HepG2 (cell line): Measurements from ENCODE around the gene ACADVL. TPM values are rescaled to one million over a fixed set of nuclear protein-coding genes. Genes with fewer than 3 reads are reported as not detected.
A peak's percentile ranks its signal among the peaks of the same experiment; 100 is the strongest.

ENCODE experiments used
- ASH2L ChIP-seq: fragments of 300-600, 200-600 bp; sonication (generic); IDR thresholded peaks from 2 replicates; pipeline ENCODE4 v1.7.0; 2017; ENCODE audit warnings: low read depth, mild to moderate bottlenecking, moderate library complexity, mixed read lengths, low read length; ENCODE audit not compliant: insufficient read length
- EHMT2 ChIP-seq: fragments of 200-600 bp; sonication (generic); IDR thresholded peaks from 2 replicates; pipeline ENCODE4 v1.7.0; 2017; ENCODE audit warnings: antibody characterized with exemption, low read depth, low read length, borderline replicate concordance
- HNRNPUL1 ChIP-seq: fragments of 200-400 bp; formaldehyde crosslinking; IDR thresholded peaks from 2 replicates; pipeline ENCODE4 v1.6.1; 2017; ENCODE audit warnings: low read depth, mild to moderate bottlenecking, low read length, moderate library complexity
- MTF2 ChIP-seq: sonication (generic); formaldehyde crosslinking; IDR thresholded peaks from 2 replicates; pipeline ENCODE4 v1.5.0; 2020; ENCODE audit warnings: missing genetic modification reagents, borderline replicate concordance
- PAF1 ChIP-seq: IDR thresholded peaks from 2 replicates; pipeline ENCODE4 v1.6.1; 2016; ENCODE audit warnings: missing genetic modification reagents, missing compliant biosample characterization
- PCBP1 ChIP-seq: fragments of 200-400 bp; formaldehyde crosslinking; IDR thresholded peaks from 2 replicates; pipeline ENCODE4 v1.6.1; 2017; ENCODE audit warnings: mild to moderate bottlenecking, low read depth, low read length, borderline replicate concordance
- RCOR2 ChIP-seq: IDR thresholded peaks from 2 replicates; pipeline ENCODE4 v1.6.1; 2016; ENCODE audit warnings: missing biosample characterization, missing genetic modification reagents
- SIX4 ChIP-seq: sonication (generic); formaldehyde crosslinking; IDR thresholded peaks from 2 replicates; pipeline ENCODE4 v1.4.0; 2020; ENCODE audit warnings: missing genetic modification reagents
- SMYD3 ChIP-seq: sonication (generic); formaldehyde crosslinking; IDR thresholded peaks from 2 replicates; pipeline ENCODE4 v1.8.1; 2023; ENCODE audit warnings: mild to moderate bottlenecking, missing genetic modification reagents
- SOX6 ChIP-seq, 2 experiments: fragments of 450-650 bp in 1 of 2; sonication (generic) in 1 of 2; formaldehyde crosslinking in 1 of 2; IDR thresholded peaks; 2 replicates each; pipeline versions ENCODE4 v1.4.0 to v1.6.1; 2017 to 2020; ENCODE audit warnings: antibody characterized with exemption in 1 of 2, mild to moderate bottlenecking in 1 of 2, missing genetic modification reagents in 1 of 2
- SP4 ChIP-seq: sonication (generic); formaldehyde crosslinking; IDR thresholded peaks from 2 replicates; pipeline ENCODE4 v1.8.1; 2023; ENCODE audit warnings: mild to moderate bottlenecking, missing genetic modification reagents
- TCF12 ChIP-seq, 2 experiments: fragments of 450-650 bp in 1 of 2; sonication (generic) in 1 of 2; formaldehyde crosslinking in 1 of 2; IDR thresholded peaks; 2 replicates each; pipeline versions ENCODE4 v1.6.1 to v1.8.0; 2017 to 2022; ENCODE audit warnings: antibody characterized with exemption in 1 of 2, mild to moderate bottlenecking in 1 of 2, missing genetic modification reagents in 1 of 2, moderate library complexity in 1 of 2
- ZBTB7A ChIP-seq: sonication (generic); formaldehyde crosslinking; IDR thresholded peaks from 2 replicates; pipeline ENCODE4 v1.8.0; 2022; ENCODE audit warnings: mild to moderate bottlenecking, missing genetic modification reagents
- ZNF136 ChIP-seq: sonication (generic); formaldehyde crosslinking; IDR thresholded peaks from 2 replicates; pipeline ENCODE4 v1.8.1; 2022; ENCODE audit warnings: low read depth, mild to moderate bottlenecking, moderate library complexity, missing genetic modification reagents
- ZNF251 ChIP-seq: sonication (generic); formaldehyde crosslinking; IDR thresholded peaks from 2 replicates; pipeline ENCODE4 v1.9.0; 2021; ENCODE audit warnings: mild to moderate bottlenecking, missing genetic modification reagents
- ZNF34 ChIP-seq: sonication (generic); formaldehyde crosslinking; IDR thresholded peaks from 2 replicates; pipeline ENCODE4 v1.4.0; 2020; ENCODE audit warnings: mild to moderate bottlenecking, missing genetic modification reagents, borderline replicate concordance
- ZNF430 ChIP-seq: sonication (generic); formaldehyde crosslinking; IDR thresholded peaks from 2 replicates; pipeline ENCODE4 v1.9.0; 2021; ENCODE audit warnings: mild to moderate bottlenecking, missing genetic modification reagents
- ZNF552 ChIP-seq: sonication (generic); formaldehyde crosslinking; IDR thresholded peaks from 2 replicates; pipeline ENCODE4 v1.9.0; 2022; ENCODE audit warnings: missing genetic modification reagents, mild to moderate bottlenecking, borderline replicate concordance
- ZNF567 ChIP-seq: sonication (generic); formaldehyde crosslinking; IDR thresholded peaks from 2 replicates; pipeline ENCODE4 v1.8.1; 2023; ENCODE audit warnings: mild to moderate bottlenecking, missing genetic modification reagents, borderline replicate concordance
- ZNF720 ChIP-seq: sonication (generic); formaldehyde crosslinking; IDR thresholded peaks from 2 replicates; pipeline ENCODE4 v1.4.0; 2020; ENCODE audit warnings: missing genetic modification reagents
- polyA plus RNA-seq, 8 experiments: library from polyadenylated mRNA; depleted of rRNA in 3 of 8; stranded (reverse) in 7 of 8; unstranded in 1 of 8; fragments of >200 nt; fragmentation: Illumina TruSeq in 4 of 8; extraction: Trizol in 4 of 8; gene quantifications; 2 replicates each; pipeline versions ENCODE4 v1.2.1 to v1.2.3, GENCODE V29; 2011 to 2016; ENCODE audit warnings: low read depth in 4 of 8, missing spikeins in 1 of 8, mixed read lengths in 1 of 8; ENCODE audit not compliant: insufficient read depth in 1 of 8
- total RNA-seq, 5 experiments: library from RNA; depleted of rRNA; stranded (reverse); fragments of >200 nt; fragmentation: Illumina TruSeq; extraction: Trizol; gene quantifications; 2 replicates each; pipeline ENCODE4 v1.2.3, GENCODE V29; 2016; ENCODE audit warnings: low read depth in 1 of 5
- TF ChIP-seq, protein P1 (sequence below): IDR thresholded peaks from 2 replicates; pipeline ENCODE4 v1.6.1; 2016; ENCODE audit warnings: missing genetic modification reagents, missing compliant biosample characterization
- TF ChIP-seq, protein P2 (sequence below), 2 experiments: sonication (generic) in 1 of 2; formaldehyde crosslinking in 1 of 2; IDR thresholded peaks; 2 replicates each; pipeline versions ENCODE4 v1.5.1 to v1.6.1; 2011 to 2020; ENCODE audit warnings: borderline replicate concordance in 1 of 2, low read depth in 1 of 2, low read length in 1 of 2, mild to moderate bottlenecking in 1 of 2, missing genetic modification reagents in 1 of 2, moderate library complexity in 1 of 2
- TF ChIP-seq, protein P3 (sequence below): sonication (generic); formaldehyde crosslinking; IDR thresholded peaks from 2 replicates; pipeline ENCODE4 v1.5.1; 2020; ENCODE audit warnings: mild to moderate bottlenecking, missing genetic modification reagents, moderate library complexity
- TF ChIP-seq, protein P4 (sequence below): sonication (generic); formaldehyde crosslinking; IDR thresholded peaks from 2 replicates; pipeline ENCODE4 v1.8.0; 2022; ENCODE audit warnings: mild to moderate bottlenecking, missing genetic modification reagents, moderate library complexity
- TF ChIP-seq, protein P5 (sequence below): sonication (generic); formaldehyde crosslinking; IDR thresholded peaks from 2 replicates; pipeline ENCODE4 v1.4.0; 2020; ENCODE audit warnings: missing genetic modification reagents

The ACADVL gene
- total and polyA plus RNA-seq, 2 of the 13 experiments (the other 11 are each of a cell fraction or from before 2014, with no cell fraction given), result 219 to 412 TPM

DNA sequence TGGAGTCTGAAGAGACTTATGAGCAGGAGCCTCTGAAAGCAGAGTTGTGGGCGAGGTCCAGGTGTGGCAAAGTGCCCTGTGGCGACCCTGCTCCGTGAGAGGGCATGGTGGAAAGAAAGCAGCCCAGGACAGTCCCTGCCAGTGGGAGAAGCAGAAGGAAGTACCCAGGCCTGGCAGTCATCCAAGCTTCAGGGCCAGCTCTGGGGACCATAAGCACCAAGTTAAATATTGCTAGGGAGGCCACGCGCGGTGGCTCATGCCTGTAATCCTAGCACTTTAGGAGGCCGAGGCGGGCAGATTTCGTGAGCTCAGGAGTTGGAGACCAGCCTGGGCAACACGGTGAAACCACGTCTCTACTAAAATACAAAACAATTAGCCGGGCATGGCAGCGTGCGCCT is 35.6 kb upstream of the ACADVL start (continued):
- TF ChIP-seq SP4 (no peak), HNRNPUL1 (no peak), ZBTB7A (CRISPR knock-in tag) (no peak), ZNF34 (CRISPR knock-in tag) (no peak), TCF12 (IDR thresholded peaks at IDR 0.05) (no peak), TCF12 (CRISPR knock-in tag; IDR thresholded peaks at IDR 0.05) (no peak), ZNF567 (CRISPR knock-in tag) (no peak), EHMT2 (no peak), ZNF552 (CRISPR knock-in tag) (no peak), ZNF720 (CRISPR knock-in tag) (no peak), ZNF251 (no peak), SIX4 (CRISPR knock-in tag) (no peak), ZNF430 (CRISPR knock-in tag) (peak; percentile 31; the same call in 1 of the 2 replicates), RCOR2 (CRISPR knock-in tag) (no peak), SMYD3 (CRISPR knock-in tag) (no peak), ZNF136 (CRISPR knock-in tag) (no peak), PCBP1 (no peak), PAF1 (no peak), MTF2 (CRISPR knock-in tag) (no peak), SOX6 (IDR thresholded peaks at IDR 0.05) (no peak), SOX6 (CRISPR knock-in tag; IDR thresholded peaks at IDR 0.05) (no peak), ASH2L (no peak)
- TF ChIP-seq, protein P1, sequence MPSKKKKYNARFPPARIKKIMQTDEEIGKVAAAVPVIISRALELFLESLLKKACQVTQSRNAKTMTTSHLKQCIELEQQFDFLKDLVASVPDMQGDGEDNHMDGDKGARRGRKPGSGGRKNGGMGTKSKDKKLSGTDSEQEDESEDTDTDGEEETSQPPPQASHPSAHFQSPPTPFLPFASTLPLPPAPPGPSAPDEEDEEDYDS (CRISPR knock-in tag), result peak; percentile 49; the same call in 1 of the 2 replicates
- TF ChIP-seq, protein P2, sequence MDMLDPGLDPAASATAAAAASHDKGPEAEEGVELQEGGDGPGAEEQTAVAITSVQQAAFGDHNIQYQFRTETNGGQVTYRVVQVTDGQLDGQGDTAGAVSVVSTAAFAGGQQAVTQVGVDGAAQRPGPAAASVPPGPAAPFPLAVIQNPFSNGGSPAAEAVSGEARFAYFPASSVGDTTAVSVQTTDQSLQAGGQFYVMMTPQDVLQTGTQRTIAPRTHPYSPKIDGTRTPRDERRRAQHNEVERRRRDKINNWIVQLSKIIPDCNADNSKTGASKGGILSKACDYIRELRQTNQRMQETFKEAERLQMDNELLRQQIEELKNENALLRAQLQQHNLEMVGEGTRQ (IDR thresholded peaks at IDR 0.05; ENCODE audit: low read depth, low read length), result no peak
- TF ChIP-seq, protein P2 (CRISPR knock-in tag; IDR thresholded peaks at IDR 0.05; ENCODE audit: borderline replicate concordance), result no peak
- TF ChIP-seq, protein P3, sequence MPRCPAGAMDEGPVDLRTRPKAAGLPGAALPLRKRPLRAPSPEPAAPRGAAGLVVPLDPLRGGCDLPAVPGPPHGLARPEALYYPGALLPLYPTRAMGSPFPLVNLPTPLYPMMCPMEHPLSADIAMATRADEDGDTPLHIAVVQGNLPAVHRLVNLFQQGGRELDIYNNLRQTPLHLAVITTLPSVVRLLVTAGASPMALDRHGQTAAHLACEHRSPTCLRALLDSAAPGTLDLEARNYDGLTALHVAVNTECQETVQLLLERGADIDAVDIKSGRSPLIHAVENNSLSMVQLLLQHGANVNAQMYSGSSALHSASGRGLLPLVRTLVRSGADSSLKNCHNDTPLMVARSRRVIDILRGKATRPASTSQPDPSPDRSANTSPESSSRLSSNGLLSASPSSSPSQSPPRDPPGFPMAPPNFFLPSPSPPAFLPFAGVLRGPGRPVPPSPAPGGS (CRISPR knock-in tag), result no peak
- TF ChIP-seq, protein P4, sequence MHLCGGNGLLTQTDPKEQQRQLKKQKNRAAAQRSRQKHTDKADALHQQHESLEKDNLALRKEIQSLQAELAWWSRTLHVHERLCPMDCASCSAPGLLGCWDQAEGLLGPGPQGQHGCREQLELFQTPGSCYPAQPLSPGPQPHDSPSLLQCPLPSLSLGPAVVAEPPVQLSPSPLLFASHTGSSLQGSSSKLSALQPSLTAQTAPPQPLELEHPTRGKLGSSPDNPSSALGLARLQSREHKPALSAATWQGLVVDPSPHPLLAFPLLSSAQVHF (CRISPR knock-in tag), result no peak
- TF ChIP-seq, protein P5, sequence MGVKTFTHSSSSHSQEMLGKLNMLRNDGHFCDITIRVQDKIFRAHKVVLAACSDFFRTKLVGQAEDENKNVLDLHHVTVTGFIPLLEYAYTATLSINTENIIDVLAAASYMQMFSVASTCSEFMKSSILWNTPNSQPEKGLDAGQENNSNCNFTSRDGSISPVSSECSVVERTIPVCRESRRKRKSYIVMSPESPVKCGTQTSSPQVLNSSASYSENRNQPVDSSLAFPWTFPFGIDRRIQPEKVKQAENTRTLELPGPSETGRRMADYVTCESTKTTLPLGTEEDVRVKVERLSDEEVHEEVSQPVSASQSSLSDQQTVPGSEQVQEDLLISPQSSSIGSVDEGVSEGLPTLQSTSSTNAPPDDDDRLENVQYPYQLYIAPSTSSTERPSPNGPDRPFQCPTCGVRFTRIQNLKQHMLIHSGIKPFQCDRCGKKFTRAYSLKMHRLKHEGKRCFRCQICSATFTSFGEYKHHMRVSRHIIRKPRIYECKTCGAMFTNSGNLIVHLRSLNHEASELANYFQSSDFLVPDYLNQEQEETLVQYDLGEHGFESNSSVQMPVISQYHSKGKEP (CRISPR knock-in tag), result no peak
